K562 (cell line): ENCODE measurements around the gene DRC3. TPM values are rescaled to one million over a fixed set of nuclear protein-coding genes. Genes with fewer than 3 reads are reported as not detected.

ENCODE experiments used
- BHLHE40 ChIP-seq: IDR thresholded peaks from 2 replicates; pipeline ENCODE4 v1.6.1; 2011; ENCODE audit warnings: low read length, improper control_type of control experiment
- DMBX1 ChIP-seq: fragments of 250-450 bp; sonication (Bioruptor Pico); IDR thresholded peaks from 2 replicates; pipeline ENCODE4 v1.8.0; 2022; ENCODE audit warnings: inconsistent platforms, mild to moderate bottlenecking, moderate library complexity, borderline replicate concordance
- DPF2 ChIP-seq: fragments of 450-650 bp; IDR thresholded peaks from 2 replicates; pipeline ENCODE4 v1.6.1; 2016
- ERF ChIP-seq: fragments of 450-650 bp; formaldehyde crosslinking; IDR thresholded peaks from 2 replicates; pipeline ENCODE4 v1.4.0; 2020; ENCODE audit warnings: mild to moderate bottlenecking, mixed read lengths
- HMBOX1 ChIP-seq: sonication (generic); IDR thresholded peaks from 2 replicates; pipeline ENCODE4 v1.6.1; 2016
- JUN ChIP-seq, 2 experiments: sonication (generic) in 1 of 2; formaldehyde crosslinking in 1 of 2; IDR thresholded peaks; 2 replicates each; pipeline versions ENCODE4 v1.6.1 to v1.8.0; 2012 to 2022; ENCODE audit warnings: borderline replicate concordance in 2 of 2, mild to moderate bottlenecking in 2 of 2, improper control_type of control experiment in 1 of 2, low read depth in 1 of 2, low read length in 1 of 2, missing genetic modification reagents in 1 of 2
- JUND ChIP-seq, 2 experiments: IDR thresholded peaks; 2 replicates in 1 of 2; 3 replicates in 1 of 2; pipeline ENCODE4 v1.6.1; 2011; ENCODE audit warnings: borderline replicate concordance in 2 of 2, low read depth in 2 of 2, low read length in 2 of 2, improper control_type of control experiment in 1 of 2, missing biosample characterization in 1 of 2, missing genetic modification characterization in 1 of 2, missing genetic modification reagents in 1 of 2
- KHSRP ChIP-seq: fragments of 450-650 bp; IDR thresholded peaks from 2 replicates; pipeline ENCODE4 v1.6.1; 2017
- MEF2D ChIP-seq: conservative IDR thresholded peaks from 2 replicates; pipeline ENCODE4 v1.6.1; 2016; ENCODE audit warnings: low read depth, missing genetic modification characterization, missing compliant biosample characterization
- NCOR1 ChIP-seq: fragments of 450-650 bp; IDR thresholded peaks from 2 replicates; pipeline ENCODE4 v1.6.1; 2016; ENCODE audit warnings: mild to moderate bottlenecking, moderate library complexity
- NONO ChIP-seq, 2 experiments: fragments of 200-400 bp in 1 of 2; fragments of 450-650 bp in 1 of 2; formaldehyde crosslinking in 1 of 2; IDR thresholded peaks; 2 replicates each; pipeline ENCODE4 v1.6.1; 2017; ENCODE audit warnings: low read depth in 2 of 2, mild to moderate bottlenecking in 2 of 2, moderate library complexity in 2 of 2, low read length in 1 of 2
- NR3C1 ChIP-seq: sonication (generic); formaldehyde crosslinking; IDR thresholded peaks from 2 replicates; pipeline ENCODE4 v1.8.1; 2022; ENCODE audit warnings: missing genetic modification reagents
- OTX1 ChIP-seq: fragments of 450-650 bp; formaldehyde crosslinking; IDR thresholded peaks from 2 replicates; pipeline ENCODE4 v1.4.0; 2022; ENCODE audit warnings: mild to moderate bottlenecking
- PHB2 ChIP-seq: fragments of 450-650 bp; IDR thresholded peaks from 2 replicates; pipeline ENCODE4 v1.6.1; 2017; ENCODE audit warnings: low read depth
- PKNOX1 ChIP-seq: fragments of 450-650 bp; IDR thresholded peaks from 2 replicates; pipeline ENCODE4 v1.6.1; 2016
- PPARD ChIP-seq: fragments of 250-450 bp; sonication (Bioruptor Pico); IDR thresholded peaks from 2 replicates; pipeline ENCODE4 v1.8.0; 2022; ENCODE audit warnings: inconsistent platforms, mild to moderate bottlenecking, moderate library complexity
- SMC3 ChIP-seq: conservative IDR thresholded peaks from 2 replicates; pipeline ENCODE4 v1.6.1; 2011; ENCODE audit warnings: low read depth, low read length, improper control_type of control experiment; ENCODE audit not compliant: insufficient read depth
- TFE3 ChIP-seq: fragments of 450-650 bp; formaldehyde crosslinking; IDR thresholded peaks from 2 replicates; pipeline ENCODE4 v1.4.0; 2020; ENCODE audit warnings: mild to moderate bottlenecking, mixed read lengths
- ZMIZ1 ChIP-seq, 2 experiments: fragments of 150-350 bp in 1 of 2; IDR thresholded peaks; 2 replicates each; pipeline ENCODE4 v1.6.1; 2012 to 2016; ENCODE audit warnings: low read depth in 2 of 2, low read length in 2 of 2, mild to moderate bottlenecking in 1 of 2, moderate library complexity in 1 of 2
- ZNF3 ChIP-seq: fragments of 250-450 bp; sonication (Bioruptor Pico); IDR thresholded peaks from 2 replicates; pipeline ENCODE4 v1.5.0; 2021; ENCODE audit warnings: mild to moderate bottlenecking, moderate library complexity
- ZNF316 ChIP-seq: fragments of 450-650 bp; IDR thresholded peaks from 2 replicates; pipeline ENCODE4 v1.6.1; 2016
- ZNF347 ChIP-seq: fragments of 450-650 bp; formaldehyde crosslinking; IDR thresholded peaks from 2 replicates; pipeline ENCODE4 v1.4.0; 2020; ENCODE audit warnings: low read depth, mild to moderate bottlenecking, moderate library complexity
- ZNF431 ChIP-seq: sonication (generic); formaldehyde crosslinking; IDR thresholded peaks from 2 replicates; pipeline ENCODE4 v1.8.0; 2022; ENCODE audit warnings: mild to moderate bottlenecking, missing genetic modification reagents
- polyA plus RNA-seq, 8 experiments: library from polyadenylated mRNA; depleted of rRNA in 4 of 8; stranded (reverse) in 5 of 8; unstranded in 3 of 8; fragments of >200 nt; fragmentation: Nextera tagmentation in 2 of 8; fragmentation: Illumina TruSeq in 1 of 8; extraction: Ambion mirVana in 2 of 8; extraction: Trizol in 1 of 8; gene quantifications; 2 replicates each; pipeline versions ENCODE4 v1.2.1 to v1.2.3, GENCODE V29; 2011 to 2014; ENCODE audit warnings: inconsistent platforms in 1 of 8, missing spikeins in 1 of 8
- total RNA-seq, 7 experiments: library from RNA; depleted of rRNA in 6 of 7; stranded (reverse); fragments of >200 nt in 6 of 7; fragmentation: Illumina TruSeq in 2 of 7; extraction: Trizol in 2 of 7; gene quantifications; 2 replicates each; pipeline versions ENCODE4 v1.2.1 to v1.2.3, GENCODE V29; 2011 to 2021; ENCODE audit warnings: low replicate concordance in 1 of 7

Gene DRC3
- total and polyA plus RNA-seq, 9 of the 15 experiments (the other 6 are each of a cell fraction or from before 2014, with no cell fraction given): 0.10 to 0.84 (median 0.30) TPM; not detected in 3

- TF ChIP-seq HMBOX1 (no peak), JUN (IDR thresholded peaks at IDR 0.05; ENCODE audit: borderline replicate concordance, low read depth, low read length) (no peak), JUN (CRISPR knock-in tag; IDR thresholded peaks at IDR 0.05; ENCODE audit: borderline replicate concordance) (no peak), OTX1 (no peak), ZNF316 (no peak), DMBX1 (CRISPR knock-in tag) (no peak), ZNF431 (CRISPR knock-in tag) (no peak), TFE3 (CRISPR knock-in tag) (no peak), NONO (IDR thresholded peaks at IDR 0.05; ENCODE audit: low read depth in 2 of 2, low read length in 1 of 2) (no peak), NR3C1 (CRISPR knock-in tag) (no peak), ZMIZ1 (IDR thresholded peaks at IDR 0.05; ENCODE audit: low read depth in 2 of 2, low read length in 2 of 2) (0 out of 4 replicates have a peak, but pooled peaks of 1 of the 2 experiments have one; percentile 39), NCOR1 (peak; percentile 79), ZNF3 (CRISPR knock-in tag) (no peak), BHLHE40 (no peak), DPF2 (peak; percentile 36; the same call in 1 of the 2 replicates), JUND (IDR thresholded peaks at IDR 0.05; ENCODE audit: borderline replicate concordance, low read depth, low read length) (no peak; the same call in 1 of the 2 replicates), JUND (tag; IDR thresholded peaks at IDR 0.05; ENCODE audit: borderline replicate concordance, low read depth, low read length) (no peak; the same call in 2 of the 3 replicates), ERF (no peak), KHSRP (no peak), PHB2 (no peak), PPARD (CRISPR knock-in tag) (no peak), PKNOX1 (no peak; the same call in 1 of the 2 replicates), MEF2D (peak; percentile 61; the same call in 1 of the 2 replicates), ZNF347 (CRISPR knock-in tag) (no peak), SMC3 (no peak)
Measured at GRCh38 chr17:18017958-18018357, 45.3 kb downstream of the DRC3 start (continued).
